Measurements from ENCODE around the gene RALGDS. TPM values are rescaled to one million over a fixed set of nuclear protein-coding genes. Genes with fewer than 3 reads are reported as not detected.

Gene RALGDS
- polyA plus RNA-seq, 1 donor (not counting 4 experiments of a cell fraction or from before 2014, with no cell fraction given): 22.6 TPM

DNA sequence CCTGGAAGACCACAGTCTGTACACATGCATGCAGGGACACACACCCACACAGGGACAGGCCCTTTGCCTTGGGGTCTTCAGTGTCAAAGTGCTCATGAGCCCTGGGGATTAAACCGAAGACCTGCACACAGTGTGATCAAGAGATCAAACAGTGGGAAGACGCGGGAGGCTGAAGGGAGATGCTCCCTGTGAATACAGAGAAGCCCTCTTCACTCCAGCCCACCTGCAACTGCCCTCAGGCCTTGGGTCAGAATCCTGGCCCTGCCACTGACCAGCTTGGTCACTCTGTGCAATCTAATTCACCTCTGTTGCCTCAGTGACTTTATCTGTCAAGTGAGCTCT lies 2.9 kb downstream of the RALGDS start:
- Histone ChIP-seq H3K4me2 (ENCODE audit: control insufficient read depth, extremely low read depth, insufficient read depth, low read depth, low read length) (no peak overlapping the region), H3K9me1 (ENCODE audit: control insufficient read depth, extremely low read depth, insufficient read depth, low read length) (no peaks in the 10 kb centered on the region), H2AFZ (ENCODE audit: control insufficient read depth, low read length) (no peak overlapping the region), H3K36me3 (ENCODE audit: control insufficient read depth in 2 of 2, extremely low read depth in 1 of 2, insufficient read depth in 2 of 2, low read length in 2 of 2) (peaks cover 0 to 2% of the 10 kb centered on the region in 2 experiments), H3K27ac (ENCODE audit: control insufficient read depth, insufficient read depth, low read length) (no peak overlapping the region), H3K27me3 (ENCODE audit: control insufficient read depth, extremely low read depth, insufficient read depth, low read length) (no peaks in the 10 kb centered on the region), H3K9me3 (ENCODE audit: control insufficient read depth, low read depth, low read length) (no peaks in the 10 kb centered on the region), H3K4me3 (ENCODE audit: control insufficient read depth in 2 of 3, extremely low read depth in 1 of 3, insufficient read depth in 2 of 3, low read depth in 1 of 3, low read length in 3 of 3) (no peak overlapping the region), H3K79me2 (ENCODE audit: control insufficient read depth, insufficient read depth, low read length) (peaks cover 4% of the 10 kb centered on the region), H3K9ac (ENCODE audit: control insufficient read depth, extremely low read depth, insufficient read depth, low read length) (no peak overlapping the region), H4K20me1 (ENCODE audit: control insufficient read depth, extremely low read depth, insufficient read depth, low read length) (peaks cover 21% of the 10 kb centered on the region), H3K4me1 (ENCODE audit: control insufficient read depth, extremely low read depth, insufficient read depth, low read length) (peaks cover 22% of the 10 kb centered on the region)
- dilution Hi-C loops (cut with MboI; ENCODE audit: extremely low pct_ligation_motif_present, low sequenced_read_pairs): no loop called here
- DNase-seq (ENCODE audit: low read depth, low spot score) (no peak), FAIRE-seq (no peak)
- TF ChIP-seq, protein P1, sequence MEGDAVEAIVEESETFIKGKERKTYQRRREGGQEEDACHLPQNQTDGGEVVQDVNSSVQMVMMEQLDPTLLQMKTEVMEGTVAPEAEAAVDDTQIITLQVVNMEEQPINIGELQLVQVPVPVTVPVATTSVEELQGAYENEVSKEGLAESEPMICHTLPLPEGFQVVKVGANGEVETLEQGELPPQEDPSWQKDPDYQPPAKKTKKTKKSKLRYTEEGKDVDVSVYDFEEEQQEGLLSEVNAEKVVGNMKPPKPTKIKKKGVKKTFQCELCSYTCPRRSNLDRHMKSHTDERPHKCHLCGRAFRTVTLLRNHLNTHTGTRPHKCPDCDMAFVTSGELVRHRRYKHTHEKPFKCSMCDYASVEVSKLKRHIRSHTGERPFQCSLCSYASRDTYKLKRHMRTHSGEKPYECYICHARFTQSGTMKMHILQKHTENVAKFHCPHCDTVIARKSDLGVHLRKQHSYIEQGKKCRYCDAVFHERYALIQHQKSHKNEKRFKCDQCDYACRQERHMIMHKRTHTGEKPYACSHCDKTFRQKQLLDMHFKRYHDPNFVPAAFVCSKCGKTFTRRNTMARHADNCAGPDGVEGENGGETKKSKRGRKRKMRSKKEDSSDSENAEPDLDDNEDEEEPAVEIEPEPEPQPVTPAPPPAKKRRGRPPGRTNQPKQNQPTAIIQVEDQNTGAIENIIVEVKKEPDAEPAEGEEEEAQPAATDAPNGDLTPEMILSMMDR (optimal IDR thresholded peaks at IDR 0.05 in 1 of 3, IDR thresholded peaks at IDR 0.05 in 1 of 3, conservative IDR thresholded peaks at IDR 0.05 in 1 of 3; ENCODE audit: extremely low read depth in 1 of 3, insufficient read depth in 2 of 3, low read length in 3 of 3): no peak
- TF ChIP-seq EZH2 (IDR thresholded peaks at IDR 0.05; ENCODE audit: low read length): no peak

DNA sequence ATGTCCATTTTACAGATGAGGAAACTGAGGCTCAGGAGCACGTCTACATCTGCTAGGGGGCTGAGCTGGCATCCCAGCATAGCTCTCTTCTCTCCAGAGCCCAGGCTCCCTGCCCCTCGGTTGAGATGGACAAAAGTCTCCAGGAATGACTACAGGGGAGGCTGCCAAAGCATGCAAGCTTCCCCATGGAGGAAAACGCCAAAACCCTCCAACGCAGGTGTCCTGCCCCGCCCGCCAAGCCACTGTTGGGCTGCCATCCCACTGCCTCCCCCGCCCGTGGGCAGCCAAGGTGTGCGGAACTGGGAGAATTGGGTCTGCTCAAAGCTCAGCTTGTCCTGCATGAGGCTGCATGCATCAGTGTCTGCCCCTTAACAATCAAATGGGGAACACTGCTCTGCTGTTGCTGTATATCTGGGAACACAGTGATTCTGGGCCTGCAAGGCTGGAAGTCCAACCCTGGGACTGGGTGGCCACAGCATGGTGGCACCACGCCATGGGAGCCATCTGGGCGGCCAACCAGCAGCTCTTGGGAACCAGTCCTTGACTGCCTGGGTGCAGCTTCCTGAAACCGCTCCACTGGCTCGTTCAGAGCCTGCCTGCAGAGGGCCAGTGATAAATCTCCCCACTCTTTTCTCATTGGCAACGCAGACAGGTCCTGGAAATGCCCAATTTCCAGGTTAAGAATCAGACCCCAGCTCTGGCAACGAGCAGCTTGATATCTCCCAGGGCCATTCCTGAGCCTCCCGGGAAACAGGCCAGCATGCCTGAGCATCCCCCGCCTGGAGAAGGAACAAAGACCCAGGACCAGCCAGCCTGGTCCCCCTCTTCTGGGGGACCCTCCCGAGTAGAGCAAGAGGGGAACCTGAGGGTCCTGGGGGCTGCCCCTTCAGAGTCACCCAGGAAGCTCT lies 3.5 kb downstream of the RALGDS start:
- H3K9ac ChIP-seq (ENCODE audit: control insufficient read depth, extremely low read depth, insufficient read depth, low read length): no peak overlapping the region
- no peak overlapping the region for H3K27ac ChIP-seq (ENCODE audit: control insufficient read depth, insufficient read depth, low read length)
- H3K9me3 ChIP-seq (ENCODE audit: control insufficient read depth, low read depth, low read length): no peaks in the 10 kb centered on the region
- no peak overlapping the region for H3K4me3 ChIP-seq (ENCODE audit: control insufficient read depth in 2 of 3, extremely low read depth in 1 of 3, insufficient read depth in 2 of 3, low read depth in 1 of 3, low read length in 3 of 3)
- DNase-seq (ENCODE audit: low read depth, low spot score): no peak
- peaks cover 4% of the 10 kb centered on the region for H3K79me2 ChIP-seq (ENCODE audit: control insufficient read depth, insufficient read depth, low read length)
- peaks cover 26% of the 10 kb centered on the region for H3K4me1 ChIP-seq (ENCODE audit: control insufficient read depth, extremely low read depth, insufficient read depth, low read length)
- peaks cover 0 to 2% of the 10 kb centered on the region in 2 experiments for H3K36me3 ChIP-seq (ENCODE audit: control insufficient read depth in 2 of 2, extremely low read depth in 1 of 2, insufficient read depth in 2 of 2, low read length in 2 of 2)
- peaks cover 26% of the 10 kb centered on the region for H4K20me1 ChIP-seq (ENCODE audit: control insufficient read depth, extremely low read depth, insufficient read depth, low read length)
- H3K4me2 ChIP-seq (ENCODE audit: control insufficient read depth, extremely low read depth, insufficient read depth, low read depth, low read length): no peak overlapping the region
- H2AFZ ChIP-seq (ENCODE audit: control insufficient read depth, low read length): no peak overlapping the region
- FAIRE-seq: no peak
- no peak for TF ChIP-seq EZH2 (IDR thresholded peaks at IDR 0.05; ENCODE audit: low read length)
- TF ChIP-seq, protein P1 (optimal IDR thresholded peaks at IDR 0.05 in 1 of 3, IDR thresholded peaks at IDR 0.05 in 1 of 3, conservative IDR thresholded peaks at IDR 0.05 in 1 of 3; ENCODE audit: extremely low read depth in 1 of 3, insufficient read depth in 2 of 3, low read length in 3 of 3): no peak
- no peaks in the 10 kb centered on the region for H3K27me3 ChIP-seq (ENCODE audit: control insufficient read depth, extremely low read depth, insufficient read depth, low read length)
- dilution Hi-C loops (cut with MboI; ENCODE audit: extremely low pct_ligation_motif_present, low sequenced_read_pairs): no loop called here
- H3K9me1 ChIP-seq (ENCODE audit: control insufficient read depth, extremely low read depth, insufficient read depth, low read length): no peaks in the 10 kb centered on the region
